Measurements from ENCODE around the gene OBSCN.

DNA sequence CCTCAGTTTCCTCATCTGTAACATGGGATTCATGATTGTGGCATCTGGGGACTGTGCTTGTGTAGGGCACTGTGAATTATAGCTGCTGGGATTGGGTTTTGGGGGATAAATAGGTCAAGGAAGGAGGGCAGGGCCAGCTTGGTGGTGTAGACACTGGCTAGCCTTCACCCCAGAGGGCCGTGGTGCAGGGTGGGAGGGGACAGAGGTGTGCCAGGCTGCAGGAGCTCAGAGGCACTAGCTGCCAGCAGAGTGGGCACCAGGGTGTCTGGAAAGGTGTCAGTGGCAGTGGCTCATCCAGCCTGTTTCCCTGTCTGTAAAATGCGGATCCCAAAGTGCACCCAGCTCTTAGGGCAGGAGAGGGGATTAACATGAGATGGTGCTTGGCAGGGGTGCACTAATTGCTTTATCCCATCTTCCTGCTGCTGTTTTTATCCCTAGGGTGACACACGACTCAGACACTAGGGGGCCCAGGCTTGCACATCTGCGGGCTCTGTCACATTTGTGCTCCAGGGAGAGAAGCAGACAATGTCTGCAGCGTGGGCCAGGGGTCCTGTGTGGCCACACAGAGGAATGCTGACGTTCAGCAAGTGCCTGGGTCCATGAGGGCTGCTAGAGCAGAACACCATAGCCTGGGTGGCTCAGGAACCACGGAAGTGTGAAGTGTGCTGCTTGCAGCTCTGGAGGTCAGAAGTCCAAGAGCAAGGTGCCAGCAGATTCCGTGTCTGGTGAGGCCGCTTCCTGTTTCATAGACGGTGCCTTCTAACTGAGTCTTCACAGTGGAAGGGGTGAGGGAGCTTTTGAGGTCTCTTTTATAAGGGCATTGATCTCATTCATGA lies 19.3 kb downstream of the OBSCN start:
- TF ChIP-seq, protein P1, sequence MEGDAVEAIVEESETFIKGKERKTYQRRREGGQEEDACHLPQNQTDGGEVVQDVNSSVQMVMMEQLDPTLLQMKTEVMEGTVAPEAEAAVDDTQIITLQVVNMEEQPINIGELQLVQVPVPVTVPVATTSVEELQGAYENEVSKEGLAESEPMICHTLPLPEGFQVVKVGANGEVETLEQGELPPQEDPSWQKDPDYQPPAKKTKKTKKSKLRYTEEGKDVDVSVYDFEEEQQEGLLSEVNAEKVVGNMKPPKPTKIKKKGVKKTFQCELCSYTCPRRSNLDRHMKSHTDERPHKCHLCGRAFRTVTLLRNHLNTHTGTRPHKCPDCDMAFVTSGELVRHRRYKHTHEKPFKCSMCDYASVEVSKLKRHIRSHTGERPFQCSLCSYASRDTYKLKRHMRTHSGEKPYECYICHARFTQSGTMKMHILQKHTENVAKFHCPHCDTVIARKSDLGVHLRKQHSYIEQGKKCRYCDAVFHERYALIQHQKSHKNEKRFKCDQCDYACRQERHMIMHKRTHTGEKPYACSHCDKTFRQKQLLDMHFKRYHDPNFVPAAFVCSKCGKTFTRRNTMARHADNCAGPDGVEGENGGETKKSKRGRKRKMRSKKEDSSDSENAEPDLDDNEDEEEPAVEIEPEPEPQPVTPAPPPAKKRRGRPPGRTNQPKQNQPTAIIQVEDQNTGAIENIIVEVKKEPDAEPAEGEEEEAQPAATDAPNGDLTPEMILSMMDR (IDR thresholded peaks at IDR 0.05; ENCODE audit: low read depth, low read length, missing input control): no peak
- TF ChIP-seq JUND (IDR thresholded peaks at IDR 0.05) (no peak), GABPA (IDR thresholded peaks at IDR 0.05 in 1 of 2, conservative IDR thresholded peaks at IDR 0.05 in 1 of 2) (no peak), YY1 (IDR thresholded peaks at IDR 0.05) (no peak), EGR1 (IDR thresholded peaks at IDR 0.05; ENCODE audit: low read depth in 2 of 2) (no peak)
- TF ChIP-seq, protein P2, sequence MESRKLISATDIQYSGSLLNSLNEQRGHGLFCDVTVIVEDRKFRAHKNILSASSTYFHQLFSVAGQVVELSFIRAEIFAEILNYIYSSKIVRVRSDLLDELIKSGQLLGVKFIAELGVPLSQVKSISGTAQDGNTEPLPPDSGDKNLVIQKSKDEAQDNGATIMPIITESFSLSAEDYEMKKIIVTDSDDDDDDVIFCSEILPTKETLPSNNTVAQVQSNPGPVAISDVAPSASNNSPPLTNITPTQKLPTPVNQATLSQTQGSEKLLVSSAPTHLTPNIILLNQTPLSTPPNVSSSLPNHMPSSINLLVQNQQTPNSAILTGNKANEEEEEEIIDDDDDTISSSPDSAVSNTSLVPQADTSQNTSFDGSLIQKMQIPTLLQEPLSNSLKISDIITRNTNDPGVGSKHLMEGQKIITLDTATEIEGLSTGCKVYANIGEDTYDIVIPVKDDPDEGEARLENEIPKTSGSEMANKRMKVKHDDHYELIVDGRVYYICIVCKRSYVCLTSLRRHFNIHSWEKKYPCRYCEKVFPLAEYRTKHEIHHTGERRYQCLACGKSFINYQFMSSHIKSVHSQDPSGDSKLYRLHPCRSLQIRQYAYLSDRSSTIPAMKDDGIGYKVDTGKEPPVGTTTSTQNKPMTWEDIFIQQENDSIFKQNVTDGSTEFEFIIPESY (IDR thresholded peaks at IDR 0.05): no peak
- TF ChIP-seq, protein P3, sequence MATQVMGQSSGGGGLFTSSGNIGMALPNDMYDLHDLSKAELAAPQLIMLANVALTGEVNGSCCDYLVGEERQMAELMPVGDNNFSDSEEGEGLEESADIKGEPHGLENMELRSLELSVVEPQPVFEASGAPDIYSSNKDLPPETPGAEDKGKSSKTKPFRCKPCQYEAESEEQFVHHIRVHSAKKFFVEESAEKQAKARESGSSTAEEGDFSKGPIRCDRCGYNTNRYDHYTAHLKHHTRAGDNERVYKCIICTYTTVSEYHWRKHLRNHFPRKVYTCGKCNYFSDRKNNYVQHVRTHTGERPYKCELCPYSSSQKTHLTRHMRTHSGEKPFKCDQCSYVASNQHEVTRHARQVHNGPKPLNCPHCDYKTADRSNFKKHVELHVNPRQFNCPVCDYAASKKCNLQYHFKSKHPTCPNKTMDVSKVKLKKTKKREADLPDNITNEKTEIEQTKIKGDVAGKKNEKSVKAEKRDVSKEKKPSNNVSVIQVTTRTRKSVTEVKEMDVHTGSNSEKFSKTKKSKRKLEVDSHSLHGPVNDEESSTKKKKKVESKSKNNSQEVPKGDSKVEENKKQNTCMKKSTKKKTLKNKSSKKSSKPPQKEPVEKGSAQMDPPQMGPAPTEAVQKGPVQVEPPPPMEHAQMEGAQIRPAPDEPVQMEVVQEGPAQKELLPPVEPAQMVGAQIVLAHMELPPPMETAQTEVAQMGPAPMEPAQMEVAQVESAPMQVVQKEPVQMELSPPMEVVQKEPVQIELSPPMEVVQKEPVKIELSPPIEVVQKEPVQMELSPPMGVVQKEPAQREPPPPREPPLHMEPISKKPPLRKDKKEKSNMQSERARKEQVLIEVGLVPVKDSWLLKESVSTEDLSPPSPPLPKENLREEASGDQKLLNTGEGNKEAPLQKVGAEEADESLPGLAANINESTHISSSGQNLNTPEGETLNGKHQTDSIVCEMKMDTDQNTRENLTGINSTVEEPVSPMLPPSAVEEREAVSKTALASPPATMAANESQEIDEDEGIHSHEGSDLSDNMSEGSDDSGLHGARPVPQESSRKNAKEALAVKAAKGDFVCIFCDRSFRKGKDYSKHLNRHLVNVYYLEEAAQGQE (IDR thresholded peaks at IDR 0.05): no peak
